HEK293 (cell line): ENCODE results near the gene SAMD11.
A peak's percentile ranks its signal among the peaks of the same experiment; 100 is the strongest.

Experiments
- BCL11A ChIP-seq: fragments of 450-650 bp; formaldehyde crosslinking; IDR thresholded peaks from 2 replicates; pipeline ENCODE4 v1.5.1; 2016; ENCODE audit warnings: low read depth, missing biosample characterization, missing genetic modification characterization
- GLI2 ChIP-seq: fragments of 450-650 bp; formaldehyde crosslinking; IDR thresholded peaks from 2 replicates; pipeline ENCODE4; 2017; ENCODE audit warnings: missing biosample characterization, missing genetic modification characterization, low read depth, borderline replicate concordance
- HOXD13 ChIP-seq: sonication (generic); formaldehyde crosslinking; IDR thresholded peaks from 2 replicates; pipeline ENCODE4 v1.8.0; 2022; ENCODE audit warnings: missing genetic modification reagents, borderline replicate concordance
- KLF1 ChIP-seq: fragments of 450-650 bp; formaldehyde crosslinking; IDR thresholded peaks from 2 replicates; pipeline ENCODE4 v1.5.1; 2016; ENCODE audit warnings: missing biosample characterization, missing genetic modification characterization
- KLF9 ChIP-seq: fragments of 450-650 bp; formaldehyde crosslinking; IDR thresholded peaks from 2 replicates; pipeline ENCODE4 v1.5.1; 2016; ENCODE audit warnings: missing biosample characterization, missing genetic modification characterization, low read depth
- YY1 ChIP-seq: fragments of 450-650 bp; formaldehyde crosslinking; IDR thresholded peaks from 2 replicates; pipeline ENCODE4 v1.5.1; 2018; ENCODE audit warnings: missing biosample characterization, missing genetic modification characterization
- ZBTB7A ChIP-seq: fragments of 450-650 bp; formaldehyde crosslinking; IDR thresholded peaks from 2 replicates; pipeline ENCODE4 v1.5.1; 2016; ENCODE audit warnings: low read depth, missing biosample characterization, missing genetic modification characterization
- ZEB2 ChIP-seq: fragments of 450-650 bp; formaldehyde crosslinking; IDR thresholded peaks from 2 replicates; pipeline ENCODE4 v1.5.1; 2016; ENCODE audit warnings: missing biosample characterization, missing genetic modification characterization
- ZFP3 ChIP-seq: fragments of 450-650 bp; formaldehyde crosslinking; IDR thresholded peaks from 2 replicates; pipeline ENCODE4 v1.5.1; 2016; ENCODE audit warnings: low read depth, missing biosample characterization, missing genetic modification characterization
- ZNF10 ChIP-seq: fragments of 450-650 bp; formaldehyde crosslinking; IDR thresholded peaks from 2 replicates; pipeline ENCODE4 v1.5.1; 2017; ENCODE audit warnings: missing biosample characterization, missing genetic modification characterization
- ZNF155 ChIP-seq: fragments of 450-650 bp; formaldehyde crosslinking; IDR thresholded peaks from 2 replicates; pipeline ENCODE4 v1.5.1; 2016; ENCODE audit warnings: missing biosample characterization, missing genetic modification characterization
- ZNF157 ChIP-seq: fragments of 450-650 bp; formaldehyde crosslinking; IDR thresholded peaks from 2 replicates; pipeline ENCODE4 v1.5.1; 2016; ENCODE audit warnings: missing biosample characterization, missing genetic modification characterization
- ZNF174 ChIP-seq: fragments of 450-650 bp; formaldehyde crosslinking; IDR thresholded peaks from 2 replicates; pipeline ENCODE4 v1.5.0; 2017; ENCODE audit warnings: missing biosample characterization, mild to moderate bottlenecking, missing genetic modification characterization
- ZNF2 ChIP-seq: fragments of 450-650 bp; formaldehyde crosslinking; IDR thresholded peaks from 2 replicates; pipeline ENCODE4 v1.5.1; 2016; ENCODE audit warnings: missing biosample characterization, missing genetic modification characterization
- ZNF223 ChIP-seq: fragments of 450-650 bp; formaldehyde crosslinking; IDR thresholded peaks from 2 replicates; pipeline ENCODE4 v1.5.1; 2016; ENCODE audit warnings: missing biosample characterization, missing genetic modification characterization
- ZNF248 ChIP-seq: fragments of 450-650 bp; formaldehyde crosslinking; IDR thresholded peaks from 2 replicates; pipeline ENCODE4 v1.5.1; 2017; ENCODE audit warnings: missing biosample characterization, missing genetic modification characterization
- ZNF292 ChIP-seq: fragments of 450-650 bp; formaldehyde crosslinking; IDR thresholded peaks from 2 replicates; pipeline ENCODE4 v1.5.1; 2016; ENCODE audit warnings: low read depth, missing biosample characterization, missing genetic modification characterization, borderline replicate concordance
- ZNF394 ChIP-seq: fragments of 450-650 bp; formaldehyde crosslinking; IDR thresholded peaks from 2 replicates; pipeline ENCODE4 v1.5.1; 2016; ENCODE audit warnings: missing biosample characterization, missing genetic modification characterization, mild to moderate bottlenecking, moderate library complexity, borderline replicate concordance
- ZNF510 ChIP-seq: fragments of 450-650 bp; formaldehyde crosslinking; IDR thresholded peaks from 2 replicates; pipeline ENCODE4 v1.5.1; 2018; ENCODE audit warnings: mild to moderate bottlenecking, missing genetic modification characterization, missing biosample characterization; ENCODE audit not compliant: insufficient replicate concordance
- ZNF555 ChIP-seq: fragments of 450-650 bp; formaldehyde crosslinking; conservative IDR thresholded peaks from 2 replicates; pipeline ENCODE4 v1.5.1; 2017; ENCODE audit warnings: missing biosample characterization, mild to moderate bottlenecking, missing genetic modification characterization, inconsistent platforms
- ZNF776 ChIP-seq: fragments of 450-650 bp; formaldehyde crosslinking; IDR thresholded peaks from 2 replicates; pipeline ENCODE4 v1.5.0; 2017; ENCODE audit warnings: missing biosample characterization, missing genetic modification characterization, borderline replicate concordance
- ZNF785 ChIP-seq: fragments of 450-650 bp; formaldehyde crosslinking; IDR thresholded peaks from 2 replicates; pipeline ENCODE4 v1.5.1; 2016; ENCODE audit warnings: missing biosample characterization, missing genetic modification characterization
- ZNF843 ChIP-seq: fragments of 450-650 bp; formaldehyde crosslinking; IDR thresholded peaks from 2 replicates; pipeline ENCODE4 v1.5.1; 2016; ENCODE audit warnings: missing biosample characterization, missing genetic modification characterization
- ZSCAN30 ChIP-seq: fragments of 450-650 bp; IDR thresholded peaks from 2 replicates; pipeline ENCODE4 v1.5.1; 2018; ENCODE audit warnings: missing biosample characterization, mild to moderate bottlenecking, missing genetic modification characterization, moderate library complexity
- TF ChIP-seq, protein P1 (sequence below): fragments of 450-650 bp; formaldehyde crosslinking; IDR thresholded peaks from 2 replicates; pipeline ENCODE4; 2016; ENCODE audit warnings: missing biosample characterization, missing genetic modification characterization
- TF ChIP-seq, protein P2 (sequence below): fragments of 450-650 bp; formaldehyde crosslinking; IDR thresholded peaks from 2 replicates; pipeline ENCODE4 v1.5.1; 2016; ENCODE audit warnings: missing biosample characterization, missing genetic modification characterization, borderline replicate concordance
- TF ChIP-seq, protein P3 (sequence below): fragments of 450-650 bp; formaldehyde crosslinking; IDR thresholded peaks from 2 replicates; pipeline ENCODE4 v1.5.1; 2016; ENCODE audit warnings: missing biosample characterization, missing genetic modification characterization
- TF ChIP-seq, protein P4 (sequence below): fragments of 450-650 bp; formaldehyde crosslinking; IDR thresholded peaks from 2 replicates; pipeline ENCODE4 v1.5.0; 2017; ENCODE audit warnings: missing biosample characterization, missing genetic modification characterization, borderline replicate concordance
- TF ChIP-seq, protein P5 (sequence below): fragments of 450-650 bp; formaldehyde crosslinking; IDR thresholded peaks from 2 replicates; pipeline ENCODE4 v1.5.1; 2016; ENCODE audit warnings: missing biosample characterization, missing genetic modification characterization

Gene SAMD11

DNA sequence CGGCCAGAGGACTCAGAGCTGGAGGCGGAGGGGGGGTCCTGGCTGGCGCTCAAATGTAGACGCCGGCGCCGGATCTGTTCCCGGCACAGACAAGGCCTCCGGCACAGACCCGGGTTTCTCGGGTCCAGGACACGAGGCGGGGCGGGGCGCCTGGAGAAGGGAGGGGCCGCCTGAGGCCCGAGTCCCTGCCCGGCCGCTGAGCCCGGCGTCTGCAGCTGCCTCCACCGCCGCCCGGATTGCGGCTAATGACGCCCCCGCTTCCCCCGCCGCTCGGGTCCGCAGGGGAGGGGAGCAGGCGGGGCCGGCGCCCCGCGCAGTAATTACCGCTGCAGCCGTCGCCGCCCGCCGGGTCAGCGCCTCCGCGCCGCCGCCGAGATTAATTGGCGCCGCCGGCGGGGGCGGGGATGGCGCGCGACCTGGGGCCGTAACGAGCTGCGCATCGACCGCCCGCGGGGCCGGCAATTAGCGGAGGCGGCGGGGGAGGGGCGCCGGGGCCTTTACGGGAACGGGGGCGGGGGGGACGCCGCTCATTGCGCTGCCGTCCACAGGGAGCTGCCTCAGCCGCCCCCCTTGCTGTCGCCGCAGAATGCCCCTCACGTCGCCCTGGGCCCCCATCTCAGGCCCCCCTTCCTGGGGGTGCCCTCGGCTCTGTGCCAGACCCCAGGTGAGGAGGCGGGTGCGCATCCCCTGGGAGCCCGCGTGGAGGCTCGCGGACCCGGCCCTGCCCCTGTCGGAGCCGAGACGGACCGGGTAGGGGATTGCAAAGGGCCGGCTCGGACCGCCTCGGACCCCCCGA is 18.1 kb downstream of the SAMD11 start (continued):
- no peak for TF ChIP-seq ZFP3
- peak; percentile 88 for TF ChIP-seq KLF1
- TF ChIP-seq ZNF223 (tag by site-specific recombination): no peak
- no peak for TF ChIP-seq ZNF785 (tag by site-specific recombination)
- peak; percentile 97 for TF ChIP-seq ZBTB7A
- peak; percentile 69 for TF ChIP-seq KLF9
- TF ChIP-seq, protein P1, sequence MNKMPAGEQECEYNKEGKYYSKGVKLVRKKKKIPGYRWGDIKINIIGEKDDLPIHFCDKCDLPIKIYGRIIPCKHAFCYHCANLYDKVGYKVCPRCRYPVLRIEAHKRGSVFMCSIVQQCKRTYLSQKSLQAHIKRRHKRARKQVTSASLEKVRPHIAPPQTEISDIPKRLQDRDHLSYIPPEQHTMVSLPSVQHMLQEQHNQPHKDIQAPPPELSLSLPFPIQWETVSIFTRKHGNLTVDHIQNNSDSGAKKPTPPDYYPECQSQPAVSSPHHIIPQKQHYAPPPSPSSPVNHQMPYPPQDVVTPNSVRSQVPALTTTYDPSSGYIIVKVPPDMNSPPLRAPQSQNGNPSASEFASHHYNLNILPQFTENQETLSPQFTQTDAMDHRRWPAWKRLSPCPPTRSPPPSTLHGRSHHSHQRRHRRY (tag by site-specific recombination): no peak
- TF ChIP-seq, protein P2, sequence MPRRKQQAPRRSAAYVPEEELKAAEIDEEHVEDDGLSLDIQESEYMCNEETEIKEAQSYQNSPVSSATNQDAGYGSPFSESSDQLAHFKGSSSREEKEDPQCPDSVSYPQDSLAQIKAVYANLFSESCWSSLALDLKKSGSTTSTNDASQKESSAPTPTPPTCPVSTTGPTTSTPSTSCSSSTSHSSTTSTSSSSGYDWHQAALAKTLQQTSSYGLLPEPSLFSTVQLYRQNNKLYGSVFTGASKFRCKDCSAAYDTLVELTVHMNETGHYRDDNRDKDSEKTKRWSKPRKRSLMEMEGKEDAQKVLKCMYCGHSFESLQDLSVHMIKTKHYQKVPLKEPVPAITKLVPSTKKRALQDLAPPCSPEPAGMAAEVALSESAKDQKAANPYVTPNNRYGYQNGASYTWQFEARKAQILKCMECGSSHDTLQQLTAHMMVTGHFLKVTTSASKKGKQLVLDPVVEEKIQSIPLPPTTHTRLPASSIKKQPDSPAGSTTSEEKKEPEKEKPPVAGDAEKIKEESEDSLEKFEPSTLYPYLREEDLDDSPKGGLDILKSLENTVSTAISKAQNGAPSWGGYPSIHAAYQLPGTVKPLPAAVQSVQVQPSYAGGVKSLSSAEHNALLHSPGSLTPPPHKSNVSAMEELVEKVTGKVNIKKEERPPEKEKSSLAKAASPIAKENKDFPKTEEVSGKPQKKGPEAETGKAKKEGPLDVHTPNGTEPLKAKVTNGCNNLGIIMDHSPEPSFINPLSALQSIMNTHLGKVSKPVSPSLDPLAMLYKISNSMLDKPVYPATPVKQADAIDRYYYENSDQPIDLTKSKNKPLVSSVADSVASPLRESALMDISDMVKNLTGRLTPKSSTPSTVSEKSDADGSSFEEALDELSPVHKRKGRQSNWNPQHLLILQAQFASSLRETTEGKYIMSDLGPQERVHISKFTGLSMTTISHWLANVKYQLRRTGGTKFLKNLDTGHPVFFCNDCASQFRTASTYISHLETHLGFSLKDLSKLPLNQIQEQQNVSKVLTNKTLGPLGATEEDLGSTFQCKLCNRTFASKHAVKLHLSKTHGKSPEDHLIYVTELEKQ (tag by site-specific recombination): no peak; the same call in 1 of the 2 replicates
- no peak for TF ChIP-seq ZNF776
- TF ChIP-seq ZNF394 (tag by site-specific recombination): no peak
- no peak for TF ChIP-seq ZNF248 (tag by site-specific recombination)
- TF ChIP-seq ZNF555 (tag by site-specific recombination): no peak
- peak; percentile 61 for TF ChIP-seq BCL11A (tag by site-specific recombination)
- no peak for TF ChIP-seq ZNF510 (tag by site-specific recombination)
- TF ChIP-seq, protein P3, sequence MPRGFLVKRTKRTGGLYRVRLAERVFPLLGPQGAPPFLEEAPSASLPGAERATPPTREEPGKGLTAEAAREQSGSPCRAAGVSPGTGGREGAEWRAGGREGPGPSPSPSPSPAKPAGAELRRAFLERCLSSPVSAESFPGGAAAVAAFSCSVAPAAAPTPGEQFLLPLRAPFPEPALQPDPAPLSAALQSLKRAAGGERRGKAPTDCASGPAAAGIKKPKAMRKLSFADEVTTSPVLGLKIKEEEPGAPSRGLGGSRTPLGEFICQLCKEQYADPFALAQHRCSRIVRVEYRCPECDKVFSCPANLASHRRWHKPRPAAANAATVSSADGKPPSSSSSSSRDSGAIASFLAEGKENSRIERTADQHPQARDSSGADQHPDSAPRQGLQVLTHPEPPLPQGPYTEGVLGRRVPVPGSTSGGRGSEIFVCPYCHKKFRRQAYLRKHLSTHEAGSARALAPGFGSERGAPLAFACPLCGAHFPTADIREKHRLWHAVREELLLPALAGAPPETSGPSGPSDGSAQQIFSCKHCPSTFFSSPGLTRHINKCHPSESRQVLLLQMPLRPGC (tag by site-specific recombination): no peak; the same call in 1 of the 2 replicates
- TF ChIP-seq, protein P4, sequence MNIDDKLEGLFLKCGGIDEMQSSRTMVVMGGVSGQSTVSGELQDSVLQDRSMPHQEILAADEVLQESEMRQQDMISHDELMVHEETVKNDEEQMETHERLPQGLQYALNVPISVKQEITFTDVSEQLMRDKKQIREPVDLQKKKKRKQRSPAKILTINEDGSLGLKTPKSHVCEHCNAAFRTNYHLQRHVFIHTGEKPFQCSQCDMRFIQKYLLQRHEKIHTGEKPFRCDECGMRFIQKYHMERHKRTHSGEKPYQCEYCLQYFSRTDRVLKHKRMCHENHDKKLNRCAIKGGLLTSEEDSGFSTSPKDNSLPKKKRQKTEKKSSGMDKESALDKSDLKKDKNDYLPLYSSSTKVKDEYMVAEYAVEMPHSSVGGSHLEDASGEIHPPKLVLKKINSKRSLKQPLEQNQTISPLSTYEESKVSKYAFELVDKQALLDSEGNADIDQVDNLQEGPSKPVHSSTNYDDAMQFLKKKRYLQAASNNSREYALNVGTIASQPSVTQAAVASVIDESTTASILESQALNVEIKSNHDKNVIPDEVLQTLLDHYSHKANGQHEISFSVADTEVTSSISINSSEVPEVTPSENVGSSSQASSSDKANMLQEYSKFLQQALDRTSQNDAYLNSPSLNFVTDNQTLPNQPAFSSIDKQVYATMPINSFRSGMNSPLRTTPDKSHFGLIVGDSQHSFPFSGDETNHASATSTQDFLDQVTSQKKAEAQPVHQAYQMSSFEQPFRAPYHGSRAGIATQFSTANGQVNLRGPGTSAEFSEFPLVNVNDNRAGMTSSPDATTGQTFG (tag by site-specific recombination): no peak
- peak; percentile 30; the same call in 1 of the 2 replicates for TF ChIP-seq ZEB2
- TF ChIP-seq ZNF157: no peak
- TF ChIP-seq ZNF292 (tag by site-specific recombination): no peak
- TF ChIP-seq ZNF10 (tag by site-specific recombination): 0 out of 2 replicates have a peak, but pooled peaks have one; percentile 24
- no peak for TF ChIP-seq ZNF174 (tag by site-specific recombination)
- peak; percentile 94 for TF ChIP-seq ZSCAN30
- TF ChIP-seq YY1 (tag by site-specific recombination): no peak; the same call in 1 of the 2 replicates
- TF ChIP-seq ZNF155: no peak
- TF ChIP-seq, protein P5, sequence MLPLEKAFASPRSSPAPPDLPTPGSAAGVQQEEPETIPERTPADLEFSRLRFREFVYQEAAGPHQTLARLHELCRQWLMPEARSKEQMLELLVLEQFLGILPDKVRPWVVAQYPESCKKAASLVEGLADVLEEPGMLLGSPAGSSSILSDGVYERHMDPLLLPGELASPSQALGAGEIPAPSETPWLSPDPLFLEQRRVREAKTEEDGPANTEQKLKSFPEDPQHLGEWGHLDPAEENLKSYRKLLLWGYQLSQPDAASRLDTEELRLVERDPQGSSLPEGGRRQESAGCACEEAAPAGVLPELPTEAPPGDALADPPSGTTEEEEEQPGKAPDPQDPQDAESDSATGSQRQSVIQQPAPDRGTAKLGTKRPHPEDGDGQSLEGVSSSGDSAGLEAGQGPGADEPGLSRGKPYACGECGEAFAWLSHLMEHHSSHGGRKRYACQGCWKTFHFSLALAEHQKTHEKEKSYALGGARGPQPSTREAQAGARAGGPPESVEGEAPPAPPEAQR (tag by site-specific recombination): 0 out of 2 replicates have a peak, but pooled peaks have one; percentile 38
- TF ChIP-seq HOXD13 (CRISPR knock-in tag): no peak; the same call in 1 of the 2 replicates
- TF ChIP-seq ZNF2 (tag by site-specific recombination): no peak
- TF ChIP-seq GLI2: peak; percentile 79
- TF ChIP-seq ZNF843 (tag by site-specific recombination): no peak; the same call in 1 of the 2 replicates
